GM19099 (cell line): ENCODE results near the gene CES2.
A peak's percentile ranks its signal among the peaks of the same experiment; 100 is the strongest.

Source experiments
- POLR2A ChIP-seq: IDR thresholded peaks from 3 replicates; pipeline ENCODE4 v1.6.1; 2011; ENCODE audit warnings: low read depth; ENCODE audit not compliant: insufficient read length; ENCODE audit errors: extremely low read depth

The CES2 gene

GRCh38 chr16:66934138-66934838 lies 1.0 kb upstream of the CES2 start, which contains the start of gene CIAO2B:
CIAO2B (minus strand) TSS chr16:66934402; CDS start chr16:66934364, 38 bp downstream.
- TF ChIP-seq POLR2A: peak; percentile 85

- no peak for TF ChIP-seq POLR2A
Observed at GRCh38 chr16:66936462-66936861, 1.1 kb downstream of the CES2 start.

GRCh38 chr16:66936889-66937554 lies 1.7 kb downstream of the CES2 start:
- no peak for TF ChIP-seq POLR2A

GRCh38 chr16:66937725-66938337 lies 2.5 kb downstream of the CES2 start:
- no peak for TF ChIP-seq POLR2A

- no peak for TF ChIP-seq POLR2A
Observed at GRCh38 chr16:66939366-66939765, 4.0 kb downstream of the CES2 start.

GRCh38 chr16:66940236-66940635 lies 4.9 kb downstream of the CES2 start:
- no peak for TF ChIP-seq POLR2A

- no peak for TF ChIP-seq POLR2A
Observed at GRCh38 chr16:66942981-66943380, 7.7 kb downstream of the CES2 start.

GRCh38 chr16:66943426-66944053 lies 8.2 kb downstream of the CES2 start:
- TF ChIP-seq POLR2A: no peak

GRCh38 chr16:66944054-66944441 lies 8.7 kb downstream of the CES2 start:
- no peak for TF ChIP-seq POLR2A

GRCh38 chr16:66945939-66946338 lies 10.6 kb downstream of the CES2 start:
- TF ChIP-seq POLR2A: no peak

- TF ChIP-seq POLR2A: no peak
Observed at GRCh38 chr16:66946541-66946940, 11.2 kb downstream of the CES2 start.

GRCh38 chr16:66946974-66947301 lies 11.6 kb downstream of the CES2 start:
- no peak for TF ChIP-seq POLR2A

- no peak for TF ChIP-seq POLR2A
Observed at GRCh38 chr16:66947302-66948065, 12.2 kb downstream of the CES2 start.

- TF ChIP-seq POLR2A: no peak
Observed at GRCh38 chr16:66948134-66948836, 13.0 kb downstream of the CES2 start.

GRCh38 chr16:66948837-66949225 lies 13.5 kb downstream of the CES2 start:
- TF ChIP-seq POLR2A: no peak

GRCh38 chr16:66949472-66949871 lies 14.2 kb downstream of the CES2 start:
- TF ChIP-seq POLR2A: no peak
